Breast epithelium (tissue), 3 donors: Measurements from ENCODE around the gene SPON1.

Experiments
- POLR2A ChIP-seq: fragments of 450-650 bp; IDR thresholded peaks from one replicate; pipeline ENCODE4 v1.6.1; 2016; ENCODE audit warnings: antibody characterized with exemption, mild to moderate bottlenecking, moderate library complexity
- POLR2AphosphoS5 ChIP-seq, 3 donors: sonication (generic); formaldehyde crosslinking; IDR thresholded peaks; one replicate each; pipeline ENCODE4 v1.6.1; 2017; ENCODE audit warnings: antibody characterized with exemption in 3 of 3
- TF ChIP-seq, protein P1 (sequence below), 3 donors: fragments of 450-650 bp; IDR thresholded peaks; one replicate each; pipeline ENCODE4 v1.5.1; 2016 to 2017; ENCODE audit warnings: antibody characterized with exemption in 3 of 3, mild to moderate bottlenecking in 3 of 3, moderate library complexity in 3 of 3

DNA sequence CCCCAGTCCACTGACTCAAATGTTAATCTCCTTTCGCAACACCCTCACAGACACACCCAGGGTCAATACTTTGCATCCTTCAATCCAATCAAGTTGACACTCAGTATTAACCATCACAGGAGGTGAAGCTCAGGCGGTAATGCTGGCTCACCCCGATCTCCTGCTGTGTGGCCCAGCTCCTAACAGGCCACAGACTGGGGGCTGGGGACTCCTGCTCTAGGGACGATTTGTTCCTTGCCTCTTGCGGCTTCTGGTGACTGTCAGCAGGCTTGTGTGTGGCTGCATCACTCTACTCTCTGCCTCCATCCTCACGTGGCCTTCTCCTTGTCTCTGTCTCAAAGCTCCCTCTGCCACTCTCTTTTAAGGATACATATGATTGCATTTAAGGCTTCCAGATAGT, 45.0 kb downstream of the SPON1 start:
- TF ChIP-seq POLR2A (no peak), POLR2AphosphoS5 (IDR thresholded peaks at IDR 0.05) (no peak)
- TF ChIP-seq, protein P1, sequence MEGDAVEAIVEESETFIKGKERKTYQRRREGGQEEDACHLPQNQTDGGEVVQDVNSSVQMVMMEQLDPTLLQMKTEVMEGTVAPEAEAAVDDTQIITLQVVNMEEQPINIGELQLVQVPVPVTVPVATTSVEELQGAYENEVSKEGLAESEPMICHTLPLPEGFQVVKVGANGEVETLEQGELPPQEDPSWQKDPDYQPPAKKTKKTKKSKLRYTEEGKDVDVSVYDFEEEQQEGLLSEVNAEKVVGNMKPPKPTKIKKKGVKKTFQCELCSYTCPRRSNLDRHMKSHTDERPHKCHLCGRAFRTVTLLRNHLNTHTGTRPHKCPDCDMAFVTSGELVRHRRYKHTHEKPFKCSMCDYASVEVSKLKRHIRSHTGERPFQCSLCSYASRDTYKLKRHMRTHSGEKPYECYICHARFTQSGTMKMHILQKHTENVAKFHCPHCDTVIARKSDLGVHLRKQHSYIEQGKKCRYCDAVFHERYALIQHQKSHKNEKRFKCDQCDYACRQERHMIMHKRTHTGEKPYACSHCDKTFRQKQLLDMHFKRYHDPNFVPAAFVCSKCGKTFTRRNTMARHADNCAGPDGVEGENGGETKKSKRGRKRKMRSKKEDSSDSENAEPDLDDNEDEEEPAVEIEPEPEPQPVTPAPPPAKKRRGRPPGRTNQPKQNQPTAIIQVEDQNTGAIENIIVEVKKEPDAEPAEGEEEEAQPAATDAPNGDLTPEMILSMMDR (IDR thresholded peaks at IDR 0.05): no peak
